IPS-18c (cell line): ENCODE measurements around the gene FPR1.

Experiments used
- H3K4me3 ChIP-seq: 2 replicates; pipeline ENCODE4 v1.7.0; 2013; ENCODE audit warnings: low read depth, mild to moderate bottlenecking, low read length, moderate library complexity; ENCODE audit not compliant: insufficient read depth
- H3K9me3 ChIP-seq: one replicate; pipeline ENCODE4 v1.6.1; 2013; ENCODE audit warnings: mild to moderate bottlenecking, low read length, moderate library complexity; ENCODE audit not compliant: control insufficient read depth, insufficient read depth

FPR1 gene

DNA sequence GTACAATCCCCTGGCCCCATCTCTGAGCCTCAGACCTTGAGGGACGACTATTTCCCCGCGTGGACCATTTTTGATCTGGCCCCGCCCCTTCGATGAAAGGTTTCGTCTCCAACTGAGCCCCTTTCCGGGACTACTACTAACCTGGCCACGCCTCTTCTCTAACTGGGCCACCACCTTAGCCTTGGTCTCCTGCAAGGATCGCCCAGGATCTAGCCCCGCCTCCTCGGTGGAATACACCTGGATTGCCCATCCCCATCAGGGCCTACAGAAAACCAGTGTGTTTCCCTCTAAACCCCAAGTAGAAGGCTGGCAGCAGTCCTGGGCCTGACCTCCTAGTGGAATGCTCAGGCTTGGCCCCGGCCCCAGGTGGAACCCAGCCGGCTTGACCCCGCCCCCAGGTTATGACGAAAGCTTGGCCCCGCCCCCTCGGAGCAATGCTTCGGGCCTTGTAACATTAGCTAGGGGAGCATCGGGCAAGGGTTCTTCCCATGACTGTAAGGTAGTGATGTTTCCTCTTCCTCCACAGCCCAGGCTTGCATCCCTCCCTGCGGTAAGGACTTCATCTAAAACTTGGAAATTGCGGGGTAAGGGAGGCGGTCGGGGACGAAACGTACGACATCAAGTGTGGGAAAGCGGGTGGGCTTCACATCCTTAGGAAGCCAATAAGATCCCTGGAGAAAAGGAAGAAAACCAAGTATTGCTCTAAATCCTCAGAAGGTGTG is 49.4 kb downstream of the FPR1 start:
- Histone ChIP-seq H3K4me3 (peak overlapping the region; percentile 60), H3K9me3 (no peaks in the 10 kb centered on the region)

GRCh38 chr19:51701468-51702100 is 50.1 kb downstream of the FPR1 start:
- Histone ChIP-seq H3K4me3 (peak overlapping the region; percentile 60; the same call in 1 of the 2 replicates), H3K9me3 (no peaks in the 10 kb centered on the region)

DNA sequence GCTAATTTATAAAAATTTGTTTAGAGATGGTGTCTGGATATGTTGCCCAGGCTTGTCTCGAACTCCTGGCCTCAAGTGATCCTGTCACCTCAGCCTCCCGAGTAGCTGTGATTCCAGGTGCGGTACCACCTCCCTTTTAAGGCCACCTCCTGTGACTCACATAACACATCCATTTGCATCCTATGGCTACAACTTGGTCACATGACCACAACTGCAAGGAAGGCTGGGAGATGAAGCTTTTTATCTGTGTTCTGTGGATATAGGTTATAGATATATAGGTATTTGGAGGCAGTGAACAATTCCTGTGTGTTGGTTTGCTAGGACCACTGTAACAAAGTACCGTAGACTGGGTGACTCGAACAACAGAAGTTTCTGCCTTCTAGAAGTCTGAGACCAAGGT is 52.5 kb downstream of the FPR1 start:
- H3K9me3 ChIP-seq, result no peaks in the 10 kb centered on the region

GRCh38 chr19:51698296-51698695 is 53.4 kb downstream of the FPR1 start:
- H3K9me3 ChIP-seq, result no peaks in the 10 kb centered on the region
- no peak overlapping the region for H3K4me3 ChIP-seq

More for the DNA sequence above, 52.5 kb downstream of the FPR1 start:
- H3K4me3 ChIP-seq, result no peak overlapping the region

DNA sequence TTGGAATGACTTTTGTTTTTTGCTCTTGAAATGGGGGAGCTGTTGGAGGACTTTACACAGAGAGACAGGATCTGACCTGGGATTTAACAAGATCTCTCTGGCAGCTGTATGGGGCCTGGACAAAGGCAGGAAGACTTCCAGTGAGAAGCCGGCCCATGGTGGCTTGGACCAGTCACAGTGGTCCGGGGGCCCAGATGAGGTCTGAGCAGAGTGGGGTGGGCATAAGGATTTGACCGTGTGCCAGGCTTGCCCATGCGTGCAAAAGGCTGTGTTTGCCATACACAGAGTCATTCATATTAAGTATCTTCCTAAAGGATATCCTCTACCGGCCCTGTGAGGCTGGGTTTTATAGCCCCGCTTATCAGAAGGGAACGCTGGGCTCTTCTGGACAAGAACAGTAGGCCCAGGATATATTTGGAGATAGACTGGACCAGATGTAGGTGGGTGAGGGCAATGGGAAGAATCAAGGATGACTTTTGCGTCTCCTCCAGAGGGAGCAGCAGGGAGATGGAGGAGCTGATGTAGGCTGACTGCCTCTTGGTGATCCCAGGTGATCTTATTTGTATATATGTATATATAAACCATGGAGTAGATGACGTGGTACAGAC is 54.4 kb downstream of the FPR1 start:
- no peak overlapping the region for H3K4me3 ChIP-seq
- no peaks in the 10 kb centered on the region for H3K9me3 ChIP-seq

GRCh38 chr19:51696606-51697005 is 55.1 kb downstream of the FPR1 start:
- Histone ChIP-seq H3K4me3 (no peak overlapping the region), H3K9me3 (no peaks in the 10 kb centered on the region)
